Thymus (tissue), 11 donors: Measurements from ENCODE around the gene CBLB. TPM values are rescaled to one million over a fixed set of nuclear protein-coding genes. Genes with fewer than 3 reads are reported as not detected.

ENCODE experiments used
- DNase-seq, 9 donors: peaks; one replicate each; pipeline ENCODE4 v3.0.0-alpha.2; 2013; ENCODE audit warnings: low spot score in 9 of 9, low read depth in 6 of 9, missing footprints in 1 of 9
- H3K27ac ChIP-seq, 2 donors: one replicate each; pipeline ENCODE4 v1.5.1; 2013; ENCODE audit warnings: control low read depth in 1 of 2, low read depth in 1 of 2, low read length in 1 of 2, mild to moderate bottlenecking in 1 of 2, moderate library complexity in 1 of 2
- H3K27me3 ChIP-seq, 2 donors: one replicate each; pipeline ENCODE4 v1.5.1; 2013; ENCODE audit warnings: low read length in 1 of 2; ENCODE audit not compliant: control insufficient read depth in 2 of 2, insufficient read depth in 1 of 2
- H3K36me3 ChIP-seq, 2 donors: one replicate each; pipeline ENCODE4 v1.5.1; 2013; ENCODE audit warnings: low read length in 1 of 2, mild to moderate bottlenecking in 1 of 2, moderate library complexity in 1 of 2; ENCODE audit not compliant: control insufficient read depth in 2 of 2, insufficient read depth in 2 of 2
- H3K4me1 ChIP-seq, 2 donors: one replicate each; pipeline ENCODE4 v1.5.1; 2013; ENCODE audit warnings: low read length in 2 of 2; ENCODE audit not compliant: control insufficient read depth in 2 of 2, insufficient read depth in 2 of 2
- H3K4me3 ChIP-seq, 2 donors: one replicate each; pipeline ENCODE4 v1.5.1; 2013; ENCODE audit warnings: low read length in 2 of 2, control low read depth in 1 of 2, mild to moderate bottlenecking in 1 of 2
- H3K9me3 ChIP-seq, 2 donors: one replicate each; pipeline ENCODE4 v1.5.1; 2013; ENCODE audit warnings: low read length in 1 of 2, mild to moderate bottlenecking in 1 of 2; ENCODE audit not compliant: control insufficient read depth in 2 of 2, insufficient read depth in 1 of 2
- WGBS: extraction: QIAGEN DNeasy Blood & Tissue Kit; methylation state at CpG from one replicate; pipeline ENCODE4 v1.1.7; 2013; 5-methylcytosine and 5-hydroxymethylcytosine counted together
- polyA plus RNA-seq: library from polyadenylated mRNA; stranded (reverse); fragments of 200-250 nt; gene quantifications from one replicate; pipeline ENCODE4 v1.2.3, GENCODE V29; 2013
- total RNA-seq: library from RNA; stranded (reverse); fragments of 120-200 nt; gene quantifications from one replicate; pipeline ENCODE4 v1.2.4, GENCODE V29; 2013
- donor health status: healthy.

Gene CBLB
- total and polyA plus RNA-seq, 2 donors: 9.1 to 25.0 TPM

- H3K27ac ChIP-seq: no peak overlapping the region
- DNase-seq: no peak
- no peak overlapping the region for H3K4me3 ChIP-seq
- 95% methylated on average over 2 of the region's 2 CpGs for WGBS
- H3K27me3 ChIP-seq: no peaks in the 10 kb centered on the region
- no peaks in the 10 kb centered on the region for H3K4me1 ChIP-seq
- peaks cover 0 to 17% of the 10 kb centered on the region in 2 donors for H3K9me3 ChIP-seq
- H3K36me3 ChIP-seq: peaks cover 4% of the 10 kb centered on the region in 2 donors
Measured at GRCh38 chr3:105755121-105755886, 113.5 kb downstream of the CBLB start.

- H3K27ac ChIP-seq: peak overlapping the region; percentile 67 to 83
- no peaks in the 10 kb centered on the region for H3K36me3 ChIP-seq
- no peak overlapping the region for H3K4me3 ChIP-seq
- WGBS: 3% methylated on average over 1 of the region's 1 CpG
- no peaks in the 10 kb centered on the region for H3K4me1 ChIP-seq
- peak; percentile 15 to 81 (median 31) for DNase-seq
- no peaks in the 10 kb centered on the region for H3K27me3 ChIP-seq
- no peaks in the 10 kb centered on the region for H3K9me3 ChIP-seq
Measured at GRCh38 chr3:105752791-105753415, 115.9 kb downstream of the CBLB start.

GRCh38 chr3:105747696-105748095, 121.1 kb downstream of the CBLB start:
- Histone ChIP-seq H3K27me3 (no peaks in the 10 kb centered on the region), H3K36me3 (peaks cover 0 to 3% of the 10 kb centered on the region in 2 donors), H3K4me1 (peaks cover 0 to 2% of the 10 kb centered on the region in 2 donors), H3K27ac (no peak overlapping the region), H3K9me3 (no peaks in the 10 kb centered on the region), H3K4me3 (no peak overlapping the region)
- no peak for DNase-seq
- WGBS: 100% methylated on average over 1 of the region's 1 CpG

- Histone ChIP-seq H3K36me3 (peaks cover 0 to 3% of the 10 kb centered on the region in 2 donors), H3K4me1 (peaks cover 0 to 2% of the 10 kb centered on the region in 2 donors), H3K4me3 (no peak overlapping the region), H3K9me3 (no peaks in the 10 kb centered on the region), H3K27ac (peak overlapping the region in 1 of 2 donors; percentile 32), H3K27me3 (no peaks in the 10 kb centered on the region)
- 91% methylated on average over 3 of the region's 3 CpGs for WGBS
- DNase-seq: no peak
Measured at GRCh38 chr3:105747060-105747541, 121.7 kb downstream of the CBLB start.

GRCh38 chr3:105746231-105746996, 122.4 kb downstream of the CBLB start:
- H3K9me3 ChIP-seq: no peaks in the 10 kb centered on the region
- H3K4me1 ChIP-seq: peaks cover 0 to 2% of the 10 kb centered on the region in 2 donors
- peak overlapping the region in 1 of 2 donors; percentile 32 for H3K27ac ChIP-seq
- no peak overlapping the region for H3K4me3 ChIP-seq
- no peaks in the 10 kb centered on the region for H3K27me3 ChIP-seq
- DNase-seq: no peak
- H3K36me3 ChIP-seq: peaks cover 0 to 3% of the 10 kb centered on the region in 2 donors
- 54% methylated on average over 3 of the region's 3 CpGs for WGBS

- Histone ChIP-seq H3K4me1 (peaks cover 0 to 2% of the 10 kb centered on the region in 2 donors), H3K27me3 (no peaks in the 10 kb centered on the region), H3K27ac (no peak overlapping the region), H3K9me3 (no peaks in the 10 kb centered on the region), H3K4me3 (no peak overlapping the region), H3K36me3 (peaks cover 0 to 3% of the 10 kb centered on the region in 2 donors)
- 98% methylated on average over 3 of the region's 3 CpGs for WGBS
- DNase-seq: no peak
Measured at GRCh38 chr3:105745046-105745445, 123.8 kb downstream of the CBLB start.

- no peak for DNase-seq
- peaks cover 0 to 2% of the 10 kb centered on the region in 2 donors for H3K4me1 ChIP-seq
Measured at GRCh38 chr3:105744202-105744601, 124.6 kb downstream of the CBLB start.

GRCh38 chr3:105733356-105733755, 135.5 kb downstream of the CBLB start:
- Histone ChIP-seq H3K4me1 (no peaks in the 10 kb centered on the region), H3K9me3 (no peaks in the 10 kb centered on the region), H3K36me3 (no peaks in the 10 kb centered on the region), H3K27ac (no peak overlapping the region), H3K4me3 (no peak overlapping the region), H3K27me3 (no peaks in the 10 kb centered on the region)
- no peak for DNase-seq
- 73% methylated on average over 2 of the region's 2 CpGs for WGBS

More at GRCh38 chr3:105744202-105744601, 124.6 kb downstream of the CBLB start:
- Histone ChIP-seq H3K27ac (no peak overlapping the region), H3K27me3 (no peaks in the 10 kb centered on the region), H3K4me3 (no peak overlapping the region), H3K36me3 (peaks cover 0 to 3% of the 10 kb centered on the region in 2 donors), H3K9me3 (no peaks in the 10 kb centered on the region)
- 99% methylated on average over 1 of the region's 1 CpG for WGBS
